Limb (tissue), 2 donors: ENCODE results near the gene DIS3.
"Not testable (repeated sequence)": the region's sequence is repeated elsewhere in the genome, so short reads cannot be mapped to it uniquely, and the experiment has no call there.

Experiments
- DNase-seq, 2 donors: peaks; one replicate each; pipeline ENCODE4 v3.0.0-alpha.2; 2016; ENCODE audit errors: extremely low spot score in 2 of 2

DIS3 gene, protein sequence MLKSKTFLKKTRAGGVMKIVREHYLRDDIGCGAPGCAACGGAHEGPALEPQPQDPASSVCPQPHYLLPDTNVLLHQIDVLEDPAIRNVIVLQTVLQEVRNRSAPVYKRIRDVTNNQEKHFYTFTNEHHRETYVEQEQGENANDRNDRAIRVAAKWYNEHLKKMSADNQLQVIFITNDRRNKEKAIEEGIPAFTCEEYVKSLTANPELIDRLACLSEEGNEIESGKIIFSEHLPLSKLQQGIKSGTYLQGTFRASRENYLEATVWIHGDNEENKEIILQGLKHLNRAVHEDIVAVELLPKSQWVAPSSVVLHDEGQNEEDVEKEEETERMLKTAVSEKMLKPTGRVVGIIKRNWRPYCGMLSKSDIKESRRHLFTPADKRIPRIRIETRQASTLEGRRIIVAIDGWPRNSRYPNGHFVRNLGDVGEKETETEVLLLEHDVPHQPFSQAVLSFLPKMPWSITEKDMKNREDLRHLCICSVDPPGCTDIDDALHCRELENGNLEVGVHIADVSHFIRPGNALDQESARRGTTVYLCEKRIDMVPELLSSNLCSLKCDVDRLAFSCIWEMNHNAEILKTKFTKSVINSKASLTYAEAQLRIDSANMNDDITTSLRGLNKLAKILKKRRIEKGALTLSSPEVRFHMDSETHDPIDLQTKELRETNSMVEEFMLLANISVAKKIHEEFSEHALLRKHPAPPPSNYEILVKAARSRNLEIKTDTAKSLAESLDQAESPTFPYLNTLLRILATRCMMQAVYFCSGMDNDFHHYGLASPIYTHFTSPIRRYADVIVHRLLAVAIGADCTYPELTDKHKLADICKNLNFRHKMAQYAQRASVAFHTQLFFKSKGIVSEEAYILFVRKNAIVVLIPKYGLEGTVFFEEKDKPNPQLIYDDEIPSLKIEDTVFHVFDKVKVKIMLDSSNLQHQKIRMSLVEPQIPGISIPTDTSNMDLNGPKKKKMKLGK

DNA sequence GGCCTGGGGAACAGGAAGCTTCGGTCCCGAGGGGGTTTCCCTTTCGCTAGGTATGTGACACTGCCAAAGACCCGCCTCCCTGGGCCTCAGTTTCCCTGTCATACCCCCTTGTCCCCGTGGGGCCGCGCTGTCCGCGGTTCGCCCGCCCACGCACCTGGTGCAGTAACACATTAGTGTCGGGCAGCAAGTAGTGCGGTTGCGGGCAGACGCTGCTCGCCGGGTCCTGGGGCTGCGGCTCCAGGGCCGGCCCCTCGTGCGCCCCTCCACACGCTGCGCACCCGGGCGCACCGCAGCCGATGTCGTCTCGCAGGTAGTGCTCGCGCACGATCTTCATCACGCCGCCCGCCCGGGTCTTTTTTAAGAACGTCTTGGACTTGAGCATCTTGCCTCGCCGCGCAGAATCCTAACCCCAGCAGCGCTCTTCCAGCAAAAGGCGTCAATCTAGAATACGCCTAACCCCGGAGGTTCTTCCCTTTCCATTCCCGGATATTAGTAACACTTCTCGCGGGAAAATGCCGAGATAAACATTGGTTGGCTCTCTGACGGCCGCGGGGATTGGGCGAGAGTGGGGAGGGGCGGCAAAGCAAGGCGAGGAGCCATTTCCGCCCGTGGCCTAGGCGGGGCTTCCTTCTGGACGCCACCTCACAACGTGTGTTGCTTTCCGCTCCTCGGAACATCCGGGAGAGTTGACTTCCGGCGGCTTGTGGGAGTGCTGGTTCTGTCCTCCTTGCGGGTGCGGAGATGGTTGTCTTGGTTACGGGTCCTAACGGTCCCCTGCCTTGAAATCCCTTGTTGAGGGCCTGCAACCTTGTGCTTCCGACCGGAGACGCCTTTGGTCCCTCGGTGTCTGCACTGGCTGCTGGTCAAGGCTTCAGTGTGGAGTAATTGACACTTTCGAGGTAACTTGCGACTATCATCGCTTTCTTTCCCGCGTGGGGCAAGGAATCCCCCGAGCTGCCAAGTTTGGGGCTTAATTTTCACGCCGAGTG is at the start of gene DIS3, which contains the start of gene PIBF1:
TSS of gene DIS3 (minus strand) at position 450 of the 989 bp plus-strand sequence. CDS start at position 382, 68 bp downstream.
TSS of gene PIBF1 (plus strand) at position 683 of the 989 bp plus-strand sequence. CDS start 1,337 bp downstream, outside the sequence.
- DNase-seq, result peak; percentile 96 to 98

DNA sequence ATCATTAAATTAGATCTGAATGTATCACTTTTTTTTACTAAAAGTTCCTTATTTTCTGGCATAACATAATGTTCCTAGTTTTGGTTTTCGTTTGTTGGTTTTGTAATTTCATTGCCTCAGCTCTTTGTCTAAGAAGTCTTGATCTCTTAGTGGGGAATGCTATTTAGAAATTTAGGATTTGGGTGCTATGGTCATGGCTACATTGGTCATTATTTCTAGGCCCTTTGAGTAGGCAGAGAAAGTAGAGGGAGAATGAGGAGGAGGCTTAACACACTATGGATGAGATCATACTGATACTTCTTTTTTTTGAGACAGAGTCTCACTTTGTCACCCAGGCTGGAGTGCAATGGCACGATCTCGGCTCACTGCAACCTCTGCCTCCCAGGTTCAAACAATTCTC is 42.0 kb upstream of the DIS3 start:
- DNase-seq, result no peak

DNA sequence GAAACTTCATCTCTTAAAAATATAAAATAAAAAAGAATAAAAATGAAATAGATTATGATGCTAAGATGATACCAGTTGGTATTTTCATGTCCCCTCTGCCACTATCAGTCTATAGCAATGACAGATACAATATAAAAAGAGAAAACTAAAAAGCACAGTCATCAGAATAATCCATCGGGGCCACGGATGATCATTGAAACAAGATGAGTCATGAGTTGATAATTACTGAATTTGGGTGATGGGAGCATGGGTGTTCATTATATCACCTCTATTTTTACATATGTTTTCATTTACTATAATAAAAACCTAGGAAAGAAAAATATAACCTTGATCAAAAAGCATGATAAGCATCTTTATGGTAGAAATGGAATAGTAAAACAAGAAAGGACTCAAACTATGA is 41.4 kb upstream of the DIS3 start:
- no peak for DNase-seq

DNA sequence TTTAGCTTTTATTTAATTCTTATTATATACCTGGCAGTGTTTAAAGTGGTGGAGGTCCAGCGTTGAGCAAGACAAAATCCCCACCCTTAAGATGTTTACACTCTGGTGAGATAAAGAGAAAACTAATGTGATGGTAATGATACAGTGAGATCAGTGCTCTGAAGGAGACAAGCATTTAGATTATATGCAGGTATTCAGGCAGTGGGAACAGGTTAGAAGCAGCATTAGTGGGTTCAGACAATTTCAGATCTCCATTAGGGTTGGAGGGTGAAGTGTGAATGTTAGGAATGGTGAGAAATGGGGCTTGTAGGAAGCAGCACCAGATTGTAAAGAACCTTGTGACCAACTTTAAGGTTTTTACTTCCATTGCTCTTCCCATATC is 39.2 kb upstream of the DIS3 start:
- no peak for DNase-seq

DNA sequence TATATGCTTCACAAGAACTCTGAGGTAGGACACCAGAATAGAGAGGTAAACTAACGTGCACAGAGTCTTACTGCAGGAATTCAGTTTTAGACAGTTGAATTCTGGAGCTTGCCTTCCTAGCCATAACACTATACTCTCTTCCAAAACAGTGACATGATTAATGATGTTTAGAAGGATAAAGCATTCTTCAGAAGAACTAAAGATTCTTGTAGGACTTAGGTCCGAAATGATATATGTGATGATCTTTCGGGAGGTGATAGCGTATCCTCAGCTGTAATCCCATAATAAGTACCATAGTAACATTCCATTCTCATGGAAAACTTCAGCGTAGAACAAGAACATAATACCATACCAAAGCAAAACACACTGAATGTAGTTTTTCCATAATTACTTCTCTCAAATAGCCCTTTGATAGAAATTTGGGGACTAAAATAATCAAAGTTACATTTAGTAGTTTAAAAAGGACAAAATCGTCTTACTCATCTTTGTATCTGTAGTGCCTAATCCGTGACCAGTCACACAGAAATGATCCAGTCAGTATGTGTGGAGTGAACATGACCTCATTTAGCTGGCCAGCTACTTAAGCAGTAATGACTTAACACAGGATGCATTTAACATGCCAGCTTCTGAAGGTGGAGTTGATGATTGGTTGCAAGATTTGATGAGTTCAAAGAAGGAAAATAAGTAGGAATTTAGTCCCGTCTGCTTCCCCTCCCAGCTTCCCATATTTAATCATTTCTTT is 38.6 kb upstream of the DIS3 start:
- no peak for DNase-seq

DNA sequence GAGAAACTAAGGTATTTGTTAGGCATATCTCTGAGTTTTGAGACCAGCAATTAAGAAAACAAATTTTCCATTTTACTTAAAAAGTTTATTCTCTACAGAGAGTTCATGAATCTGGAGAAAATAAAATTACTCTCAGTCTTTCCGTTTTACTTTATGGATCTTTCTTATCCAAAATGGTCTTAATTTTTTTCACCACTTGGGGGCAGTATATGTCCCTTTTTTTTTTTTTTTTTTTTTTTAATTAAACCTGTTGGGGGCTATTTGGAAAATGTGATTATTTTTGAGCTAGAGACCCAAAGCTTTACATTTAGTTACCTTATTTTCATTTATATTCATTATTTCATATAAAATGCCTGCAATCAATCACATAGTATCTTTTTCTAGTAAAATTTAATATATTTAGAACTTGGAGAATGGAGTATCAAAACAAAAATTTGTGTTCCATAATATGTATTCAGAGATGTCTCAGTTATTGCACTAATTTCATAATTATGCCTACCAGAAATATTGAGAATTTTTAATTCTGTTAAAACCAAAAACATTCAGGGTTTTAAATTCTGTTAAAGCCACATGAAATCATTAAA is 27.3 kb upstream of the DIS3 start:
- peak in 1 of 2 donors; percentile 6 for DNase-seq

DNA sequence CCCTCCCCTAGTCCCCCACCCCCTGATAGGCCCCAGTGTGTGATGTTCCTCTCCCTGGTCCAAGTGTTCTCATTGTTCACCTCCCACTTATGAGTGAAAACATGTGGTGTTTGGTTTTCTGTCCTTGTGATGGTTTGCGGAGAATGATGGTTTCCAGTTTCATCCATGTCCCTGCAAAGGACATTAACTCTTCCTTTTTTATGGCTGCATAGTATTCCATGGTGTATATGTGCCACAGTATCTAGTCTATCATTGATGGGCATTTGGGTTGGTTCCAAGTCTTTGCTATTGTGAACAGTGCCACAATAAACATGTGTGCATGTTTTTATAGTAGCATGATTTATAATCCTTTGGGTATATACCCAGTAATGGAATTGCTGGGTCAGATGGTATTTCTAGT is 24.8 kb upstream of the DIS3 start:
- DNase-seq, result not testable (repeated sequence)

DNA sequence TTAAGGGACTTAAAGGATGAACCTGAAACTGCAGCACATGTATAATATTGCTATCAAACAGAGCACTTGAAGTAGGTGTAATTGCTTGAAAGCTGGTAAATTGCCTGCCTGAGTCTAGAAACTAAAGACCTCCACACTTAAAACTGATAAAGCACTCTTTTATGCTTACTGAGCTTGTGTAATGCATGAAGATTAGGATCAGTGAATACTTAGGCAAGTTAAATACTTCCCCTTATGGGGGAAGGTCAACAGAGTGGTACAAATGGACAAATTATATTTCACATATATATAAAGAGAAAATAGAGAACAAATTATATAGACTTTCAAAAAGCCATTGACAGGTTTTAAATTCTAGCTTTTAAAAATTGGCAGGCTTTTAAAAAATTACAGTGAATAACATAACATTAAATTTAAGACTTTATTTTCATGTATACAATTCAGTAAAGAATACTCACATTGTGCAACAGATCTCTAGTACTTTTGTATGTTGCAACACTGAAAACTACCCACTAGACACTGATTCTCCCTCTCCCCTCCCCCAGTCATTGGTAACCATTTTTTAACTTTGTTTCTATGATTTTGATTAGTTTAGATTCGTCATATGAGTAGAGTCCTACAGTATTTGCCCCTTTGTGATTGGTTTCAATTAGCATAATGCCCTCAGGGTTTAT is 24.1 kb upstream of the DIS3 start:
- DNase-seq, result no peak

DNA sequence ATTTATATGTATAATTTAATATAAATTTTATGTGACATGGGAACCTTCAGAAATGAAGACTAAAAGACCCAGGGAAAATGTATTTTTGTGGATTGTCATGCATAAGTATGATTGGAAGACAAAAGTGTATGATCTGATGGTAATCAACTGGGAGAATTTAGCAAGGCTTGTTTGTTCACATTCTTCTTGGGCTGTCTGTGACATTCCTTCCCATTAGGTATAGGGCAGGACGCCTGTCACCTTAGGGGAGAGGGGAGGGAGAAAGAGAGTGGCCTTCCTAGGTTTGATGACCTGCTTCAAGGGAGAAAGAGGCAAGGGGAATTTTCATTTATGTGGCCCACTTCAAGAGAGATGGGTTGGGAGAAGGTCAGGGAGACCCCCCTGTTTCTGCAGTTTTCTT is 22.6 kb upstream of the DIS3 start:
- DNase-seq, result no peak

DNA sequence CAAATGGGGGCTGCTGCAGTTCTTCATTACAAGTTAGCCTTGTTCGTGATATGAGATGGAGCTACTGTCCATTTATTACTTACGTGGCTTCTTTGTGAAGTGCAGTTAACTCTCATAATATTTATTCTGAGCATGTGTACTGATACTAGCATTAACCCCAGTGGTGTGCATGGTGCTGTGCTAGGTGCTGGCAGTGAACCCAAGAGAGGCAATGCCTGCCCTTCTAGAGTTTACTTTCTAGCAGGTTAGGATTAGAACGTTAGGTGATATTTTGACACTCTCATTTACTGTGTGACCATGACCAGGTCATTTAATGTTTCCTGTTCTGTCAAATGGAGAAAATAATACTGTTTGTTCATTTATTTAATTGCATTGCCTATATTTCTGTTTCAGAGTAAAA is 17.1 kb upstream of the DIS3 start:
- DNase-seq, result no peak

DNA sequence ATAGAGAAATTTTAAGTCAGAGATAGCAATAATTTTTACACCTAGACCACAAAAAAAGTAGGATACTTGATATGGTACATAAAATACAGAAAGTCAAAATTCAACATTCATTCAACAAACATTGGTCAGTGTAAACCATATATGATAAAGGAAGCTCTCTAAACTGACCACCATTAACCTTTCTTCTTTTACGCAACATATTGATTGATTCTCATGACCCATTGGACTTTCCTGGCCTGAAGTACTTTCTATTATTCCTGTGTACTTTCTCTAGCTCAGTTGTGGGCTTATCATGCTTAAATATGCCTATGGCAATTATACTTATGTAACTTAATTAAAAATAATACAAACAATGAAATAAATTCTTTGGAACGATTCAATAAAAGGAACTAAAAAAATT is 10.9 kb upstream of the DIS3 start:
- no peak for DNase-seq

DNA sequence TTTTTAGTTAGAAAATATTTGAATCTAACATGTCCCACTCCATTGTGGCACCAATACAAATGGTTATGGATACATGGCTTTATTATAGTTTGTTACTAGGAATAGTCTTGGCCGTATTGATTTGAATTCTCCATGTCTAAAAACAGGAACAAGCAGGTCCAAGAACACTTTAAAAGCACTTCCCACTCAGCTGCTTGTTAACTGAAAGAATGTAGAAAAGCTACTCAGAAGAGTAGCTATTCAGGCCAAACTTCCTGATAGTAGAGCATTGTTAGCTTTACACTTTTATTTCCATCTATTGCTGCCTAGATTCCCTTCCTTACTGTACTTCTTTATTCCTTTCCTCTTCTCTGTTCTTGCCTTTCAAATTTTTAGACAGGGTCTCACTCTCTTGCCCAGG is 7.1 kb upstream of the DIS3 start:
- no peak for DNase-seq

DNA sequence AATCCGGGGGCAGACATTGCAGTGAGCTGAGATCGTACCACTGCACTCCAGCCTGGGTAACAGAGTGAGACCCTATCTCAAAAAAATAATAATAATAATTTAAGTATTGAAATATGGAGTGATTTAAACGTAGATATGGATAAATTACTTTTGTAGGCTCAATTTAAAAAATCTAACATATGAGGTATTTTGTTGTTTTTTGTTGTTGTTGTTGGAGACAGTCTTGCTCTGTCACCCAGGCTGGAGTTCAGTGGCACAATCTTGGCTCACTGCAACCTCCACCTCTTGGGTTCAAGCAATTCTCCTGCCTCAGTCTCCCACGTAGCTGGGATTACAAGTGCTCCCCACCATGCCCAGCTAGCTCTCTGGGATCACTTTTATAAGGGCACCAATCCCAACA is 3.0 kb upstream of the DIS3 start:
- not testable (repeated sequence) for DNase-seq

DNA sequence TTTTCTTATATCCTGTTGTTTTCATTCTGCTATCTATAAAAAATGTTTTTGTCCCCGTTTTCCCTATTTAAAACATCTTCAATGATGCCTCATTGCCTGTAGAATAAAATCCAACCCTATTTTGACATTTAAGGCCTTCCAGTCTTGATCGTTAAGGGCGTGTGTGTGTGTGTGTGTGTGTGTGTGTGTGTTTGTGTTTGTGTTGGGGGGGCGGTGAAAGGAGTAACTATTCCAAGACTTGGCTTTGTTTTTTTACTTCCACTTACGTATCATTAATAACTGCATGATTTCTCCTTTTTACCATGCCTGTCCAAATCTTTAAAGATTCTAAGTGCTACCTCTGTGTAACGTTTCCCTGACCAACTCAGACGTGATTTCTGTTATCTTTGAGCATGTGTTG is 1.0 kb upstream of the DIS3 start:
- peak in 1 of 2 donors; percentile 38 for DNase-seq

DNA sequence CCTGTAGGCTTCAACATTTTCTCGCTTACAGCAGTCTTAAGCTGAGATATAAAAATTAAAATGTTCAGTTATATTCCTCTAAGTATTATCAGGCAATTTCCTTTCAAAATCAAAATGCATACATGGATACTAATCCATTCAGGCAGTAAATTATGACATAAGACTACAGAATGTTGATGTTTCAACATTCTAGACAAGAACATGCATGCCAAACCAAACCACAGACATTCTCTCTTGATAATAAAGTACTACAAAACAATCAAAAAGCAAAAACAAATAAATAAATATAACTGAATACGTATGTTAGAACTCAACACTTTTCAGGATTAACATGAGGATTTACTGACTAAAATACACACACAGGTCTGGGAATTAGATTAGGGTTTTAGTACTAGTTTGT is 7.7 kb downstream of the DIS3 start:
- no peak for DNase-seq

DNA sequence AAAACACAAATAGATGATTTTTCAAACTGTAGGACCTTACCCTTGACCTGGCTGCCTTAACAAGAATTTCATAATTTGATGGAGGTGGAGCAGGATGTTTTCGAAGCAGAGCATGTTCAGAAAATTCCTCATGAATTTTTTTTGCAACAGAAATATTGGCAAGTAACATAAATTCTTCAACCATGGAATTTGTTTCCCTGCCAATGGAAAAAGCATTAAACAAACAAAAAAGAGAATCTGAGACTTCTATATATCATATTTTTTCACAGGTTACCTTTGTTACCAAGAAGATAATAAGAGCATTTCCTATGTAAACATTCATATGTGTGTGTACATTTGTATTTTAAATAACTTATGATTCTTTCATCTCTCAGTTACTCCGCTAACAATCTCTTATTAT is 18.3 kb downstream of the DIS3 start:
- DNase-seq, result no peak

DNA sequence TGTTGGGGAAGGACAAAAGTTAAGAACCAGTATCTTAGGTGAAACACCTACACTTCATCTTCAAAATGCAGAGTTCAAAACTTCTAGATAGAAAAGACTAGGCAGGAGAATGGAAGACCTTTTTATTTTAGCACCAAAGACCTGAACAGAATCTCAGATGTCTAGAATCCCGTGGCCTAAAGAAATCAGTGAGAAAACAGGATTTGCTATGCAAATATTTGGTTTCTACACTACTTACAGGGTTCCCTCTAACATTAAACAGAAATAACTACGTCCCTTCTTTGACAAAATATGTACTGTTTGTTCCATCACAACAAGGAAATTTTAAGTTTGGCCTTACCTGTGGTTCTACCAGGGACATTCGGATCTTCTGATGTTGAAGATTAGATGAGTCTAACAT is 21.5 kb downstream of the DIS3 start:
- DNase-seq, result no peak

DNA sequence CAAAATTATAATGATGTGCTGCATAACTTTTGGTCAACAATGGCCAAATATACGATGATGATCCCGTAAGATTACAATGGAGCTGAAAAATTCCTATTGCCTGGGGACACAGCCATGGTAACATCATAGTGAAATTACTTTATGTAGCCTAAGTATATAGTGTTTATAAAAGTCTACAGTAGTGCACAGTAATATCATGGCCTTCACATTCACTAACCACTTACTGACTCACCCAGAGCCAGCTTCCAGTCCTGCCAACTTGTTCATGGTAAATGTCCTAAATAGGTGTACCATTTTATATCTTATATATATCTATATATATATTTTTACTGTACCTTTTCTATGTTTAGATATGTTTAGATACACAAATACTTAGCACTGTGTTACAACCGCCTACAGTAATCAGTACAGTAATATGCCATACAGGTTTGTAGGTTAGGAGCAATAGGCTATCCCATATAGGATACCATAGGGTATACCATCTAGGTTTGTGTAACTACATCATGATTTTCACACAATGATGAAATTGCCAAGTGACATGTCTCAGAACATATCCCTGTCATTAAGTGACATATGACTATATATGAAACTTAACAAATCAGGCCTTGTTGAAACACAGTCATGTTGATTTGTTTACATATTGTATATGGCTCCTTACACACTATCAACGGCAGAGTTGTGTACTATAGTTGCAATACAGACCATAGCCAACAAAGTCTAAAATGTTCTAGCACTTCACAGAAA is 23.7 kb downstream of the DIS3 start:
- DNase-seq, result no peak

DNA sequence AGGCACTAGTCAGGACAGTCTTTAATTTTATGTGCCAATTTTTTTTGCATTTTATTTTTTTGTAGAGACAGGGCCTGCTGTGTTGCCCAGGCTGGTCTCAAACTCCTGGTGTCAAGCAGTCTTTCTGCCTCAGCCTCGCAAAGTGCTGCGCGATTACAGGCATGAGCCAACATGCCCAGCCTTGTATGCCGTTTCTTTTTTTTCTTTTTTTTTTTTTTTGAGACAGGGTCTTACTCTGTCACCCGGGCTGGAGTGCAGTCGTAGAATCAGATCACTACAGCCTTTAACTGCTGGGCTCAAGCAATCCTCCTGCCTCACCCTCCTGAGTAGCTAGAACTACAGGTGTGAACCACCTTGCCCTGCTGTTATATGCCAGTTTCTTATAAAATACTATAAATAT is 27.6 kb downstream of the DIS3 start:
- no peak for DNase-seq
